Activated T-helper 17 cell treated with anti-CD3 and anti-CD28 coated beads, Interleukin-2, amount 50 U/mL, for 72 hours (primary cell): ENCODE measurements around the gene SNAPC4. TPM values are rescaled to one million over a fixed set of nuclear protein-coding genes. Genes with fewer than 3 reads are reported as not detected.
"Not testable (repeated sequence)": the region's sequence is repeated elsewhere in the genome, so short reads cannot be mapped to it uniquely, and the experiment has no call there.

ENCODE experiments used
- ATAC-seq: fragments of 150-1000 bp; cut with Tn5 transposase; replicated peaks from 2 replicates; pipeline ENCODE4 v1.10.0; 2021; ENCODE audit warnings: mild to moderate bottlenecking, moderate library complexity
- H3K27ac Mint-ChIP-seq: one replicate; pipeline ENCODE4 v1.8.0; 2022; ENCODE audit warnings: mixed read lengths
- H3K27me3 Mint-ChIP-seq: one replicate; pipeline ENCODE4 v1.8.0; 2022; ENCODE audit warnings: mixed read lengths
- H3K36me3 Mint-ChIP-seq: one replicate; pipeline ENCODE4 v1.8.0; 2022; ENCODE audit warnings: low read depth, mild to moderate bottlenecking, mixed read lengths
- H3K4me1 Mint-ChIP-seq: one replicate; pipeline ENCODE4 v1.8.0; 2022; ENCODE audit warnings: mixed read lengths
- H3K4me3 Mint-ChIP-seq: one replicate; pipeline ENCODE4 v1.8.0; 2022; ENCODE audit warnings: mild to moderate bottlenecking, mixed read lengths
- H3K9me3 Mint-ChIP-seq: one replicate; pipeline ENCODE4 v1.8.0; 2022; ENCODE audit warnings: mixed read lengths
- total RNA-seq, 2 donors: library from RNA; stranded (reverse); gene quantifications; one replicate each; pipeline ENCODE4 v1.2.3, GENCODE V29; 2022

SNAPC4 gene
- total RNA-seq, 2 donors from 2014 or later: 16.3 to 21.9 TPM

- H3K4me3 Mint-ChIP-seq: peak overlapping the region; percentile 86
- peak overlapping the region; percentile 88 for H3K27ac Mint-ChIP-seq
- not testable (repeated sequence) for ATAC-seq, H3K9me3 Mint-ChIP-seq, H3K27me3 Mint-ChIP-seq
- H3K36me3 Mint-ChIP-seq: peaks cover 91% of the 10 kb centered on the region
- peaks cover 26% of the 10 kb centered on the region for H3K4me1 Mint-ChIP-seq
Observed at GRCh38 chr9:136405904-136406303, 5.9 kb upstream of the SNAPC4 start.

DNA sequence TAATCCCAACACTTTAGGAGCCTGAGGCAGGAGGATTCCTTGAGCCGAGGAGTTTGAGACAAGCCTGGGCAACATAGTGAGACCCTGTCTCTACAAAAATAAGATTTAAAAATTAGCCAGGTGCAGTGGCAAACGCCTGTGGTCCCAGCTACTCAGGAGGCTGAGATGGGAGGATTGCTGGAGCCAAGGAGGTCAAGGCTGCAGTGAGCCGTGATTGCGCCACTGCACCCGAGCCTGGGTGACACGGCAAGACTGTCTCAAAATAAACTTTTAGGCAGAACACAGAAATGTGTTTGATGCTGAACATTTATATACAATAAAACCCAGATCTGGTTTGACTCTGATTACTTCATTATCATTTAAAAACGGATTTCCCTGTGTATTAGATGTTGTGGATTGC is 5.5 kb upstream of the SNAPC4 start:
- ATAC-seq: no peak
- Mint-ChIP-seq H3K27me3 (no peaks in the 10 kb centered on the region), H3K36me3 (peaks cover 87% of the 10 kb centered on the region), H3K27ac (peak overlapping the region; percentile 88), H3K9me3 (no peaks in the 10 kb centered on the region), H3K4me3 (peak overlapping the region; percentile 86), H3K4me1 (peaks cover 26% of the 10 kb centered on the region)

- Mint-ChIP-seq H3K9me3 (no peaks in the 10 kb centered on the region), H3K4me1 (peaks cover 26% of the 10 kb centered on the region), H3K27me3 (no peaks in the 10 kb centered on the region), H3K4me3 (peak overlapping the region; percentile 86), H3K36me3 (peaks cover 82% of the 10 kb centered on the region), H3K27ac (peak overlapping the region; percentile 88)
- peak; percentile 1 for ATAC-seq
Observed at GRCh38 chr9:136404801-136405136, 4.8 kb upstream of the SNAPC4 start.

DNA sequence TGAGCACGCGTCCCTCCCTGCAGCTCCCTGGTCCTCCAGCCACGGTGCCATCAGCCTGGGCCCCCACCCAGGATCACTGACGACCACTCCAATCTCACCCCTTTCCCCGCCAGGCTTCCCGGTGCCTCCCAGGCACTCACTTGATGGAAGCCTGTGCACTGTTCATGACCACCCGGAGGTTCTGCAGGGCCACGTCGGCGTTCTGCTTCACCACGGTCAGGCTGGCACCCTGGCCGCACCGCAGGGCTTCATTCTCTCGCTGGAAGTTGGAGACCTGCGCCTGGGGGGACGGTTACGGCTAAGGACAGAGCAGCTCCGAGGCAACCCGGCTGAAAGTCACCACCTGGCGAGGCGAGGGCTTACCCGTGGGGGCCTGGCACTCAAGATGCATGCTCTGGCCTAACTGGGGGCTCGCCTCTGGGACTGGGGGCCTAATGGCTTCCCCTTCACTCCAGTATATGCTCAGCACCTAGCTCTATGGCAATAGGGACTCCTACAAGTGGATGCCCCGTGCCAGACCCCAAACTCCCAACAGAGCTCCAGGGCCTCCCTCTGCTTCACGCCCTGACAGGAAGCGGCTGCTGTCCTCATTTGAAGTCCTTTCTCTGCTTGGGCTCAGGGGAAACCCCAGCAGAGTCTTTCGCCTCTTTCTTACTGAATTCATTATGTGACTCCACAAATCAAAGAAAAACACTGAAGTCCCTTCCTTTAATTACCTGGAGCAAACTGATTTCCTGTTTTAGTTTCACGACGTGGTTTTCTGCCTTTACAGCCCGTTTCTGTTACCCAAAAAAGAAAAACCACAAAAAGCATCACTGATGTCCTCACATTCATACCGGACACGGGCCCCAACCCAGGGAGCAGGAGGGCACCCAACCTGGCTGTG is 4.2 kb upstream of the SNAPC4 start:
- no peaks in the 10 kb centered on the region for H3K9me3 Mint-ChIP-seq
- H3K4me3 Mint-ChIP-seq: peak overlapping the region; percentile 86
- peak; percentile 63 for ATAC-seq
- peaks cover 28% of the 10 kb centered on the region for H3K4me1 Mint-ChIP-seq
- peaks cover 78% of the 10 kb centered on the region for H3K36me3 Mint-ChIP-seq
- no peaks in the 10 kb centered on the region for H3K27me3 Mint-ChIP-seq
- peak overlapping the region; percentile 88 for H3K27ac Mint-ChIP-seq

- H3K27ac Mint-ChIP-seq: peak overlapping the region; percentile 88
- no peaks in the 10 kb centered on the region for H3K9me3 Mint-ChIP-seq
- H3K4me1 Mint-ChIP-seq: peaks cover 28% of the 10 kb centered on the region
- peaks cover 78% of the 10 kb centered on the region for H3K36me3 Mint-ChIP-seq
- peak; percentile 80 for ATAC-seq
- H3K27me3 Mint-ChIP-seq: no peaks in the 10 kb centered on the region
- peak overlapping the region; percentile 86 for H3K4me3 Mint-ChIP-seq
Observed at GRCh38 chr9:136403538-136403914, 3.6 kb upstream of the SNAPC4 start.

DNA sequence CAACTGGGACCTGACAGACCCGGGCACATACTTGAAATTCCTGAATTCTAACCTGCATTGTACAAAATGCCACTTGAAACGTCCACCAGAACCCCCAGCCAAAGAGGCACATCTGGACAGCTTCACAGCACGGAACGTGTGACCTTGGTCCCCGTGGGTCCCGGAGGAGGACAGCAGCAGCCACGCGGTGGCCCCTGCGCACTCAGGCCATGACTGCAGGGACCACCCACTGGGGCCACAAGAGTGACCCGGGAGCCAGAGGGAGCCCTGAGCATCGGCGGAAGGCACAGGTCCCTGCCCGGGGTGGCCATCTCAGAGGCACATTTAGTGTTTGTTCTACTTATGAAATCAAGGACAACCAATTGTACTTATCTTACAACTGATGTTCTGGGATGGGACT is 2.1 kb upstream of the SNAPC4 start:
- H3K4me1 Mint-ChIP-seq: peaks cover 24% of the 10 kb centered on the region
- no peak for ATAC-seq
- no peaks in the 10 kb centered on the region for H3K9me3 Mint-ChIP-seq
- H3K27ac Mint-ChIP-seq: peak overlapping the region; percentile 84
- H3K36me3 Mint-ChIP-seq: peaks cover 78% of the 10 kb centered on the region
- H3K27me3 Mint-ChIP-seq: no peaks in the 10 kb centered on the region
- peak overlapping the region; percentile 88 for H3K4me3 Mint-ChIP-seq

- Mint-ChIP-seq H3K4me3 (peak overlapping the region; percentile 88), H3K27me3 (no peaks in the 10 kb centered on the region)
Observed at GRCh38 chr9:136401173-136401922, 1.4 kb upstream of the SNAPC4 start.

DNA sequence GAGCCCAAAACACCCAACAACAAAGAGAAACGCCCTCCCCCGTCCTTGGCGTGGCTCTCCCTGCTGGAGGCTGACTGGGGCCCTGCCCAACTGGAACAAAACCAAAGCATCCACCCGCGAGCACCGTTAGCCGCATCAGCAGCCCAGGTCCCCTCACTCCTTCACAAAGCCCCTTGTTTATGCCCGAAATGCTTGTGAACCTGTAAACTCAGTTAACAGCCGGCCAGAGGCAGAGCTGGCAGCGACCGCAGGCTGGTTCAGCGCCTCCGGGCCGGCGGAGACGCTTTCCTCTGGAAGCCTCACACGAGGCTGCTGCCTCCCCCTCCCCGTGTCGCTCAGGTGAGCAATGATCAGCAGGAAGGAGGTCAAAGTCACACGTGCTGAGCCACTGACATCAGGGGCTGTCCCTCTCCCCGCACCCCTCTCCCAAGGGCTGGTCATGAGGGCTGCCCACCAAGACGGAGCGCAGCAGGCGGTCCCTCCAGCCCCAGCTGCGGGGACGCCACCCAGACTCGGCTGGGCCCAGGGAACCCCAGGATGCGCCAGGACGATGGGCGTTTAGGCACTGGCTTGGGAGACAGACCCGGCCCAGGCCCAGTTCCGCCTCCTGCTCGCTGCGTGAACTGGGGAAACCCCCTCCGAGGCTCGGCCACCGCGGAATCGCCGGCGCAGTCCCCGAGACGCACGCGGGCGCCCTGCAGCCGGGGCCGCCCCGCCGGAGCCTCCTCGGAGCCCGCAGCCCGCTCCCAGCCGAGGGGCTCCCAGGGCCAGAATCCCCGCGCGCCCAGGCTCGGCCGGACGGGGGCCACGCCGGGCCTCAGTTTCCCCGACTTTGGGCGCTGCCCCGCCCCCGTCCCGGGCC is 563 bp downstream of the SNAPC4 start:
- peaks cover 15% of the 10 kb centered on the region for H3K4me1 Mint-ChIP-seq
- peak overlapping the region; percentile 91 for H3K27ac Mint-ChIP-seq
- no peaks in the 10 kb centered on the region for H3K9me3 Mint-ChIP-seq
- H3K4me3 Mint-ChIP-seq: peak overlapping the region; percentile 88
- peak; percentile 16 for ATAC-seq
- peaks cover 79% of the 10 kb centered on the region for H3K36me3 Mint-ChIP-seq
- H3K27me3 Mint-ChIP-seq: no peaks in the 10 kb centered on the region

More at GRCh38 chr9:136401173-136401922, 1.4 kb upstream of the SNAPC4 start:
- ATAC-seq: no peak
- H3K36me3 Mint-ChIP-seq: peaks cover 78% of the 10 kb centered on the region
- peaks cover 24% of the 10 kb centered on the region for H3K4me1 Mint-ChIP-seq
- H3K27ac Mint-ChIP-seq: peak overlapping the region; percentile 84
- no peaks in the 10 kb centered on the region for H3K9me3 Mint-ChIP-seq

DNA sequence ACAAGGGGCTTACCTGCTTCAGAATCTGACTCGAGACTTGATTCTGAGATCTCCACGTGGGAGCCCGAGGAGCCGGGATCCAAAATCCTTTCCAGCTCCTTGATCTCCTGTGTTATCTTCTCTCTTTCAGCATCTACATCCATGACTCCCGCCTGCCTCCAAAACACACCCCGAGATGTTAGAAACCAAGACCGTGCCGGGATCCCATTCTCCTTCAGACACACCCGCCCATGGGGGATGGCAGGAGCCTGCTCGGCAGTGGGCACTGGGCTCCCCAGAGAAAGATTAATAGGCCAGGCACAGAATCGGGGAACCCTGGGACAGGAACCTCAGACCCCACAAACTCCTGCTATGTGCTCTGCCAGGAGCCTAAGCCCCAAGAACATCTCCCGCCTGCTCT is 1.7 kb downstream of the SNAPC4 start:
- no peaks in the 10 kb centered on the region for H3K9me3 Mint-ChIP-seq
- peaks cover 76% of the 10 kb centered on the region for H3K36me3 Mint-ChIP-seq
- H3K4me3 Mint-ChIP-seq: peak overlapping the region; percentile 88
- no peaks in the 10 kb centered on the region for H3K27me3 Mint-ChIP-seq
- no peak for ATAC-seq
- peaks cover 11% of the 10 kb centered on the region for H3K4me1 Mint-ChIP-seq
- H3K27ac Mint-ChIP-seq: peak overlapping the region; percentile 91

- Mint-ChIP-seq H3K27me3 (no peaks in the 10 kb centered on the region), H3K4me1 (peaks cover 11% of the 10 kb centered on the region), H3K27ac (no peak overlapping the region), H3K36me3 (peaks cover 80% of the 10 kb centered on the region), H3K4me3 (no peak overlapping the region), H3K9me3 (no peaks in the 10 kb centered on the region)
- no peak for ATAC-seq
Observed at GRCh38 chr9:136397643-136398042, 2.3 kb downstream of the SNAPC4 start.

- no peak overlapping the region for H3K4me3 Mint-ChIP-seq
- peaks cover 15% of the 10 kb centered on the region for H3K4me1 Mint-ChIP-seq
- no peak for ATAC-seq
- H3K27ac Mint-ChIP-seq: no peak overlapping the region
- no peaks in the 10 kb centered on the region for H3K9me3 Mint-ChIP-seq
- H3K27me3 Mint-ChIP-seq: no peaks in the 10 kb centered on the region
- H3K36me3 Mint-ChIP-seq: peaks cover 80% of the 10 kb centered on the region
Observed at GRCh38 chr9:136396219-136396515, 3.8 kb downstream of the SNAPC4 start.

DNA sequence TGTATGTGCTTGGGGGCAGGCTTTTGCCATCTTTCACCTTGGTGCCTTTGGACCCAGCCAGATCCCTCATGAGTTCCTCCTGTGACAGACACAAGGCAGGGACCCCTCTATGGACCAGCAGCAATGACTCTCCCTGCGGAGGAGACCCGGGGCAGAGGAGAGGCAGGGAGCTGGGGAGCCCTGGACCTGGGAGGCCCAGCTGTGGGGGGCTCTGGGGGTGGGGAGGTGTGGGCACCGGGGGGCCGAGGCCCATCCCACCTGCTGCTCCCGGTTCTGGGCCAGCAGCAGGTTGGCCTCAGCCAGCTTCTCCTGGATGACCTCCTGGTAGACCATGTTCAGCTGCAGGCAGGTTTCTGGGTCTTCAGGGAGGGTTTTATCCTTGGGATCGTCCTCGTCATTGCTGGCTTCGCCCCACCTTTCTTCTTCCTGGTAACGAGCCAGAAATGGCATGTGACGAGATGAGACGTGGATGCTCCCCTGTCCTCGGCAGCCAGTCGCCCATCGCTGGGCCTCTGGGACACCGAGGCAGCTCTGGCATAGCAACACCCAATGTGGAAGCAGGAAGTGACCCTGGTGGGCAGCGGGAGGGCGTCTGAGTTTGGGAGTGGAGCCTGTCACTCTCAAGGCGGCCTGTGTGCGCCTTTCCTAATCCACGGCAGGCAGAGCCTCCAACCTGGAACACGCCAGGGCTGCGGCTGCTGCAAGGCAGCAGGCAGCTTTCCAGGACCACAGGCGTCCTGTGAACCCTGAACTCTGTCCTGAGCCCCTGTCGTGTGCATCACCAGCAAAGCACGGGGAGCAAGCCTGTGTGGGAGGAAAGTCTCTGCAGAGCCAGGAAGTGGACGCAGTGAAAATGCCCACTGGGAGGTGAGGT is 4.4 kb downstream of the SNAPC4 start:
- Mint-ChIP-seq H3K4me1 (peaks cover 16% of the 10 kb centered on the region), H3K36me3 (peaks cover 84% of the 10 kb centered on the region)
- no peak for ATAC-seq

GRCh38 chr9:136395020-136395340 is 5.0 kb downstream of the SNAPC4 start:
- Mint-ChIP-seq H3K27ac (no peak overlapping the region), H3K27me3 (no peaks in the 10 kb centered on the region), H3K36me3 (peaks cover 90% of the 10 kb centered on the region), H3K4me3 (no peak overlapping the region), H3K4me1 (peaks cover 16% of the 10 kb centered on the region), H3K9me3 (no peaks in the 10 kb centered on the region)
- no peak for ATAC-seq

More for the DNA sequence above, 4.4 kb downstream of the SNAPC4 start:
- Mint-ChIP-seq H3K4me3 (no peak overlapping the region), H3K9me3 (no peaks in the 10 kb centered on the region), H3K27me3 (no peaks in the 10 kb centered on the region), H3K27ac (no peak overlapping the region)
